ENCODE measurements around the gene CNGB1. TPM values are rescaled to one million over a fixed set of nuclear protein-coding genes. Genes with fewer than 3 reads are reported as not detected.
A peak's percentile ranks its signal among the peaks of the same experiment; 100 is the strongest.

Gene CNGB1
- not detected in 3 replicates for total RNA-seq (2021)
- percentile 2 among the genes with signal in this experiment for Bru-seq, nascent RNA
- long read RNA-seq, experiment 1: 0 reads
- long read RNA-seq, experiment 2: 0 reads
- long read RNA-seq, experiment 3: 0 reads

GRCh38 chr16:57970970-57971369 lies at the start of gene CNGB1:
Gene CNGB1 (minus strand): TSS chr16:57971128. CDS start chr16:57967286, 3,842 bp downstream.
- no peak for DNase-seq (ENCODE audit: low spot score)
- H3K36me3 Mint-ChIP-seq: no peaks in the 10 kb centered on the region
- no peak within 1 kb of the TSS for H3K4me3 Mint-ChIP-seq
- ChIA-PET POLR2A (no interaction called here), CTCF (interaction anchor here (1.5 to 1.8 kb wide), 3 partner anchors 49 to 195 kb away, joined by 3 to 7 read pairs (median 5); no protein-coding TSS in a partner anchor)
- no peaks in the 10 kb centered on the region for H3K9me3 Mint-ChIP-seq
- peaks cover 2% of the 10 kb centered on the region; the same call in 1 of the 2 replicates for H3K4me1 Mint-ChIP-seq
- no peaks in the 10 kb centered on the region for H3K27me3 Mint-ChIP-seq (ENCODE audit: low read depth)
- TF ChIP-seq FOXK1 (CRISPR knock-in tag; IDR thresholded peaks at IDR 0.05): no peak
- TF ChIP-seq ZNF671 (CRISPR knock-in tag; IDR thresholded peaks at IDR 0.05): no peak
- TF ChIP-seq ZNF396 (CRISPR knock-in tag; IDR thresholded peaks at IDR 0.05; ENCODE audit: borderline replicate concordance): no peak
- no peak for TF ChIP-seq MXD4 (CRISPR knock-in tag; IDR thresholded peaks at IDR 0.05; ENCODE audit: borderline replicate concordance)
- no peak for TF ChIP-seq NFE2L1 (CRISPR knock-in tag; IDR thresholded peaks at IDR 0.05)
- no peak for TF ChIP-seq FOXP4 (CRISPR knock-in tag; IDR thresholded peaks at IDR 0.05)
- no peak for TF ChIP-seq ATF6 (CRISPR knock-in tag; IDR thresholded peaks at IDR 0.05)
- TF ChIP-seq PREB (CRISPR knock-in tag; IDR thresholded peaks at IDR 0.05; ENCODE audit: borderline replicate concordance): no peak
- TF ChIP-seq ZNF138 (CRISPR knock-in tag; conservative IDR thresholded peaks at IDR 0.05): no peak
- no peak for TF ChIP-seq FOXP1 (CRISPR knock-in tag; IDR thresholded peaks at IDR 0.05; ENCODE audit: borderline replicate concordance)
- no peak for TF ChIP-seq NR2C2 (CRISPR knock-in tag; IDR thresholded peaks at IDR 0.05)
- TF ChIP-seq, protein P1, sequence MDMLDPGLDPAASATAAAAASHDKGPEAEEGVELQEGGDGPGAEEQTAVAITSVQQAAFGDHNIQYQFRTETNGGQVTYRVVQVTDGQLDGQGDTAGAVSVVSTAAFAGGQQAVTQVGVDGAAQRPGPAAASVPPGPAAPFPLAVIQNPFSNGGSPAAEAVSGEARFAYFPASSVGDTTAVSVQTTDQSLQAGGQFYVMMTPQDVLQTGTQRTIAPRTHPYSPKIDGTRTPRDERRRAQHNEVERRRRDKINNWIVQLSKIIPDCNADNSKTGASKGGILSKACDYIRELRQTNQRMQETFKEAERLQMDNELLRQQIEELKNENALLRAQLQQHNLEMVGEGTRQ (CRISPR knock-in tag; IDR thresholded peaks at IDR 0.05): no peak
- TF ChIP-seq MLX (CRISPR knock-in tag; IDR thresholded peaks at IDR 0.05): no peak
- TF ChIP-seq, protein P2, sequence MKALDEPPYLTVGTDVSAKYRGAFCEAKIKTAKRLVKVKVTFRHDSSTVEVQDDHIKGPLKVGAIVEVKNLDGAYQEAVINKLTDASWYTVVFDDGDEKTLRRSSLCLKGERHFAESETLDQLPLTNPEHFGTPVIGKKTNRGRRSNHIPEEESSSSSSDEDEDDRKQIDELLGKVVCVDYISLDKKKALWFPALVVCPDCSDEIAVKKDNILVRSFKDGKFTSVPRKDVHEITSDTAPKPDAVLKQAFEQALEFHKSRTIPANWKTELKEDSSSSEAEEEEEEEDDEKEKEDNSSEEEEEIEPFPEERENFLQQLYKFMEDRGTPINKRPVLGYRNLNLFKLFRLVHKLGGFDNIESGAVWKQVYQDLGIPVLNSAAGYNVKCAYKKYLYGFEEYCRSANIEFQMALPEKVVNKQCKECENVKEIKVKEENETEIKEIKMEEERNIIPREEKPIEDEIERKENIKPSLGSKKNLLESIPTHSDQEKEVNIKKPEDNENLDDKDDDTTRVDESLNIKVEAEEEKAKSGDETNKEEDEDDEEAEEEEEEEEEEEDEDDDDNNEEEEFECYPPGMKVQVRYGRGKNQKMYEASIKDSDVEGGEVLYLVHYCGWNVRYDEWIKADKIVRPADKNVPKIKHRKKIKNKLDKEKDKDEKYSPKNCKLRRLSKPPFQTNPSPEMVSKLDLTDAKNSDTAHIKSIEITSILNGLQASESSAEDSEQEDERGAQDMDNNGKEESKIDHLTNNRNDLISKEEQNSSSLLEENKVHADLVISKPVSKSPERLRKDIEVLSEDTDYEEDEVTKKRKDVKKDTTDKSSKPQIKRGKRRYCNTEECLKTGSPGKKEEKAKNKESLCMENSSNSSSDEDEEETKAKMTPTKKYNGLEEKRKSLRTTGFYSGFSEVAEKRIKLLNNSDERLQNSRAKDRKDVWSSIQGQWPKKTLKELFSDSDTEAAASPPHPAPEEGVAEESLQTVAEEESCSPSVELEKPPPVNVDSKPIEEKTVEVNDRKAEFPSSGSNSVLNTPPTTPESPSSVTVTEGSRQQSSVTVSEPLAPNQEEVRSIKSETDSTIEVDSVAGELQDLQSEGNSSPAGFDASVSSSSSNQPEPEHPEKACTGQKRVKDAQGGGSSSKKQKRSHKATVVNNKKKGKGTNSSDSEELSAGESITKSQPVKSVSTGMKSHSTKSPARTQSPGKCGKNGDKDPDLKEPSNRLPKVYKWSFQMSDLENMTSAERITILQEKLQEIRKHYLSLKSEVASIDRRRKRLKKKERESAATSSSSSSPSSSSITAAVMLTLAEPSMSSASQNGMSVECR (CRISPR knock-in tag; IDR thresholded peaks at IDR 0.05; ENCODE audit: borderline replicate concordance): no peak
- TF ChIP-seq, protein P3, sequence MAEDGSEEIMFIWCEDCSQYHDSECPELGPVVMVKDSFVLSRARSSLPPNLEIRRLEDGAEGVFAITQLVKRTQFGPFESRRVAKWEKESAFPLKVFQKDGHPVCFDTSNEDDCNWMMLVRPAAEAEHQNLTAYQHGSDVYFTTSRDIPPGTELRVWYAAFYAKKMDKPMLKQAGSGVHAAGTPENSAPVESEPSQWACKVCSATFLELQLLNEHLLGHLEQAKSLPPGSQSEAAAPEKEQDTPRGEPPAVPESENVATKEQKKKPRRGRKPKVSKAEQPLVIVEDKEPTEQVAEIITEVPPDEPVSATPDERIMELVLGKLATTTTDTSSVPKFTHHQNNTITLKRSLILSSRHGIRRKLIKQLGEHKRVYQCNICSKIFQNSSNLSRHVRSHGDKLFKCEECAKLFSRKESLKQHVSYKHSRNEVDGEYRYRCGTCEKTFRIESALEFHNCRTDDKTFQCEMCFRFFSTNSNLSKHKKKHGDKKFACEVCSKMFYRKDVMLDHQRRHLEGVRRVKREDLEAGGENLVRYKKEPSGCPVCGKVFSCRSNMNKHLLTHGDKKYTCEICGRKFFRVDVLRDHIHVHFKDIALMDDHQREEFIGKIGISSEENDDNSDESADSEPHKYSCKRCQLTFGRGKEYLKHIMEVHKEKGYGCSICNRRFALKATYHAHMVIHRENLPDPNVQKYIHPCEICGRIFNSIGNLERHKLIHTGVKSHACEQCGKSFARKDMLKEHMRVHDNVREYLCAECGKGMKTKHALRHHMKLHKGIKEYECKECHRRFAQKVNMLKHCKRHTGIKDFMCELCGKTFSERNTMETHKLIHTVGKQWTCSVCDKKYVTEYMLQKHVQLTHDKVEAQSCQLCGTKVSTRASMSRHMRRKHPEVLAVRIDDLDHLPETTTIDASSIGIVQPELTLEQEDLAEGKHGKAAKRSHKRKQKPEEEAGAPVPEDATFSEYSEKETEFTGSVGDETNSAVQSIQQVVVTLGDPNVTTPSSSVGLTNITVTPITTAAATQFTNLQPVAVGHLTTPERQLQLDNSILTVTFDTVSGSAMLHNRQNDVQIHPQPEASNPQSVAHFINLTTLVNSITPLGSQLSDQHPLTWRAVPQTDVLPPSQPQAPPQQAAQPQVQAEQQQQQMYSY (CRISPR knock-in tag; IDR thresholded peaks at IDR 0.05): no peak
- TF ChIP-seq GTF2I (CRISPR knock-in tag; conservative IDR thresholded peaks at IDR 0.05): no peak
- TF ChIP-seq ELF4 (CRISPR knock-in tag; IDR thresholded peaks at IDR 0.05; ENCODE audit: low read depth): no peak
- no peak within 1 kb of the TSS for H3K27ac Mint-ChIP-seq
- ATAC-seq: no peak

Data from WTC11 (cell line).